ENCODE measurements around the gene MIAT. TPM values are rescaled to one million over a fixed set of nuclear protein-coding genes. Genes with fewer than 3 reads are reported as not detected.

MIAT gene
- total and polyA plus RNA-seq, 9 of the 15 experiments (the other 6 are each of a cell fraction or from before 2014, with no cell fraction given), result 0.03 to 0.93 (median 0.34) TPM

DNA sequence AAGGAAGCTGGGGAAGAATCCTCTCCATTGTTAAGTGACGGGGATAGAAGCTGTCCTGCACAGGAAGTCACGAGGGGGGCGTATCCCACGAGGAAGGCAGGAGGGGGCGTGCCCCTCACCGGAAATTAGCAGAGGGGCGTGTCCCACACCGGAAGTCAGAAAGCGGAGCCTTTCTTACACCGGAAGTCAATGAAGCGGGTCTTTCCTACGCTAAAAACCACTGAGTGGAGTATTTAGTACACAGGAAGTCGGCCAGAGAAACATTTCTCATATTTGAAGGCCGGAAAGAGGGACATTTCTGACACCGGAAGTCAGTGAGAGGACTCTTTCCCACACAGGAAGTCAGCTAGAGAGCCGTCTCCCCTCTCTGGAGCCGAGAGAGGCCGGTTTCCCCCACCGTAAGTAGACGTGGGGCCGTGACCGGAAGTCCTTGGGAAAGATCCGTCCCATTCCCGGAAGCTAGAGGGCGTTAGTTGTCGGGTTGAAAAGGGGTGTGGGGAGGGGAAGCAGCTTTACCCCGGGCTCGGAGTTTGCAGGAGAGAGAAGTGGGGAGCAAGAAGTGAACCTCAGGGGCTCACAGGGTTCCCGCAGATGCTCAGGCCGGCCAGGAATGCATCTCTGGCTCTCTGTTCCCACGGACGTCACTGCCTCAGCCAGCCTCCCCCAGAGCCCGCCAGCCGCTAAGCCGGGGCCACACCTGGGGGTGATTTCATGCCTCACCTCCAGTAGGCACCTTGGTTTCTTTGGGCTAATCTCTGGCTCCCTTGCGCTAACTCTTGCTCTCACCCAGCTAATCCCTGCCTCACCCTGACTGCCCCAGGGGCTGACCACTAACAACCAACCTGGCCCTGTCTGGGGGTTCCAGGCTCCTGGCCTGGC is 15.4 kb downstream of the MIAT start (continued):
- TF ChIP-seq, protein P1, sequence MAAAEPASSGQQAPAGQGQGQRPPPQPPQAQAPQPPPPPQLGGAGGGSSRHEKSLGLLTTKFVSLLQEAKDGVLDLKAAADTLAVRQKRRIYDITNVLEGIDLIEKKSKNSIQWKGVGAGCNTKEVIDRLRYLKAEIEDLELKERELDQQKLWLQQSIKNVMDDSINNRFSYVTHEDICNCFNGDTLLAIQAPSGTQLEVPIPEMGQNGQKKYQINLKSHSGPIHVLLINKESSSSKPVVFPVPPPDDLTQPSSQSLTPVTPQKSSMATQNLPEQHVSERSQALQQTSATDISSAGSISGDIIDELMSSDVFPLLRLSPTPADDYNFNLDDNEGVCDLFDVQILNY (CRISPR knock-in tag; IDR thresholded peaks at IDR 0.05), result no peak
- TF ChIP-seq, protein P2, sequence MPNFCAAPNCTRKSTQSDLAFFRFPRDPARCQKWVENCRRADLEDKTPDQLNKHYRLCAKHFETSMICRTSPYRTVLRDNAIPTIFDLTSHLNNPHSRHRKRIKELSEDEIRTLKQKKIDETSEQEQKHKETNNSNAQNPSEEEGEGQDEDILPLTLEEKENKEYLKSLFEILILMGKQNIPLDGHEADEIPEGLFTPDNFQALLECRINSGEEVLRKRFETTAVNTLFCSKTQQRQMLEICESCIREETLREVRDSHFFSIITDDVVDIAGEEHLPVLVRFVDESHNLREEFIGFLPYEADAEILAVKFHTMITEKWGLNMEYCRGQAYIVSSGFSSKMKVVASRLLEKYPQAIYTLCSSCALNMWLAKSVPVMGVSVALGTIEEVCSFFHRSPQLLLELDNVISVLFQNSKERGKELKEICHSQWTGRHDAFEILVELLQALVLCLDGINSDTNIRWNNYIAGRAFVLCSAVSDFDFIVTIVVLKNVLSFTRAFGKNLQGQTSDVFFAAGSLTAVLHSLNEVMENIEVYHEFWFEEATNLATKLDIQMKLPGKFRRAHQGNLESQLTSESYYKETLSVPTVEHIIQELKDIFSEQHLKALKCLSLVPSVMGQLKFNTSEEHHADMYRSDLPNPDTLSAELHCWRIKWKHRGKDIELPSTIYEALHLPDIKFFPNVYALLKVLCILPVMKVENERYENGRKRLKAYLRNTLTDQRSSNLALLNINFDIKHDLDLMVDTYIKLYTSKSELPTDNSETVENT (CRISPR knock-in tag; IDR thresholded peaks at IDR 0.05), result no peak
- TF ChIP-seq, protein P3, sequence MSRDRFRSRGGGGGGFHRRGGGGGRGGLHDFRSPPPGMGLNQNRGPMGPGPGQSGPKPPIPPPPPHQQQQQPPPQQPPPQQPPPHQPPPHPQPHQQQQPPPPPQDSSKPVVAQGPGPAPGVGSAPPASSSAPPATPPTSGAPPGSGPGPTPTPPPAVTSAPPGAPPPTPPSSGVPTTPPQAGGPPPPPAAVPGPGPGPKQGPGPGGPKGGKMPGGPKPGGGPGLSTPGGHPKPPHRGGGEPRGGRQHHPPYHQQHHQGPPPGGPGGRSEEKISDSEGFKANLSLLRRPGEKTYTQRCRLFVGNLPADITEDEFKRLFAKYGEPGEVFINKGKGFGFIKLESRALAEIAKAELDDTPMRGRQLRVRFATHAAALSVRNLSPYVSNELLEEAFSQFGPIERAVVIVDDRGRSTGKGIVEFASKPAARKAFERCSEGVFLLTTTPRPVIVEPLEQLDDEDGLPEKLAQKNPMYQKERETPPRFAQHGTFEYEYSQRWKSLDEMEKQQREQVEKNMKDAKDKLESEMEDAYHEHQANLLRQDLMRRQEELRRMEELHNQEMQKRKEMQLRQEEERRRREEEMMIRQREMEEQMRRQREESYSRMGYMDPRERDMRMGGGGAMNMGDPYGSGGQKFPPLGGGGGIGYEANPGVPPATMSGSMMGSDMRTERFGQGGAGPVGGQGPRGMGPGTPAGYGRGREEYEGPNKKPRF (IDR thresholded peaks at IDR 0.05; ENCODE audit: low read depth, low read length), result no peak
- TF ChIP-seq ZNF695 (CRISPR knock-in tag; IDR thresholded peaks at IDR 0.05), result no peak
- TF ChIP-seq CREBBP (IDR thresholded peaks at IDR 0.05; ENCODE audit: low read depth, low read length), result no peak
- TF ChIP-seq ATF7 (IDR thresholded peaks at IDR 0.05), result peak; percentile 70
- TF ChIP-seq HDAC2 (IDR thresholded peaks at IDR 0.05), result 0 out of 2 replicates have a peak, but pooled peaks have one; percentile 21
- TF ChIP-seq, protein P4, sequence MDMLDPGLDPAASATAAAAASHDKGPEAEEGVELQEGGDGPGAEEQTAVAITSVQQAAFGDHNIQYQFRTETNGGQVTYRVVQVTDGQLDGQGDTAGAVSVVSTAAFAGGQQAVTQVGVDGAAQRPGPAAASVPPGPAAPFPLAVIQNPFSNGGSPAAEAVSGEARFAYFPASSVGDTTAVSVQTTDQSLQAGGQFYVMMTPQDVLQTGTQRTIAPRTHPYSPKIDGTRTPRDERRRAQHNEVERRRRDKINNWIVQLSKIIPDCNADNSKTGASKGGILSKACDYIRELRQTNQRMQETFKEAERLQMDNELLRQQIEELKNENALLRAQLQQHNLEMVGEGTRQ (CRISPR knock-in tag; IDR thresholded peaks at IDR 0.05), result peak; percentile 81
- TF ChIP-seq TGIF2 (CRISPR knock-in tag; IDR thresholded peaks at IDR 0.05), result no peak
- TF ChIP-seq ILF3 (IDR thresholded peaks at IDR 0.05; ENCODE audit: borderline replicate concordance), result no peak
- no peak for TF ChIP-seq MCM2 (IDR thresholded peaks at IDR 0.05; ENCODE audit: low read depth)
- no peak for TF ChIP-seq ZNF766 (CRISPR knock-in tag; conservative IDR thresholded peaks at IDR 0.05)
- TF ChIP-seq, protein P5, sequence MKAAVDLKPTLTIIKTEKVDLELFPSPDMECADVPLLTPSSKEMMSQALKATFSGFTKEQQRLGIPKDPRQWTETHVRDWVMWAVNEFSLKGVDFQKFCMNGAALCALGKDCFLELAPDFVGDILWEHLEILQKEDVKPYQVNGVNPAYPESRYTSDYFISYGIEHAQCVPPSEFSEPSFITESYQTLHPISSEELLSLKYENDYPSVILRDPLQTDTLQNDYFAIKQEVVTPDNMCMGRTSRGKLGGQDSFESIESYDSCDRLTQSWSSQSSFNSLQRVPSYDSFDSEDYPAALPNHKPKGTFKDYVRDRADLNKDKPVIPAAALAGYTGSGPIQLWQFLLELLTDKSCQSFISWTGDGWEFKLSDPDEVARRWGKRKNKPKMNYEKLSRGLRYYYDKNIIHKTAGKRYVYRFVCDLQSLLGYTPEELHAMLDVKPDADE (conservative IDR thresholded peaks at IDR 0.05; ENCODE audit: control insufficient read depth, low read depth, low read length), result 0 out of 2 replicates have a peak, but pooled peaks have one; percentile 41
- TF ChIP-seq TAF7 (tag; IDR thresholded peaks at IDR 0.05), result peak; percentile 33; the same call in 1 of the 2 replicates
- TF ChIP-seq ZNF586 (CRISPR knock-in tag; conservative IDR thresholded peaks at IDR 0.05), result no peak
- TF ChIP-seq HNRNPUL1 (IDR thresholded peaks at IDR 0.05; ENCODE audit: low read length), result no peak
- TF ChIP-seq DMBX1 (CRISPR knock-in tag; IDR thresholded peaks at IDR 0.05; ENCODE audit: borderline replicate concordance), result no peak
- no peak for TF ChIP-seq ZNF140 (CRISPR knock-in tag; IDR thresholded peaks at IDR 0.05)
